ENCODE measurements around the gene EDIL3. TPM values are rescaled to one million over a fixed set of nuclear protein-coding genes. Genes with fewer than 3 reads are reported as not detected.

Gene EDIL3
- total RNA-seq, 1 experiment from 2014 or later = 0.32 TPM

GRCh38 chr5:83993803-83994202, 390.9 kb downstream of the EDIL3 start:
- ChIA-PET CTCF (no interaction called here), RAD21 (ENCODE audit: low non-redundant PET in 1 of 2, low total read pairs in 2 of 2, uncharacterized antibody in 2 of 2, unreplicated experiment in 2 of 2) (no interaction called here), POLR2A (no interaction called here)
- intact Hi-C loops (cut with micrococcal nuclease) = no loop called here
- no peak overlapping the region for H2AFZ ChIP-seq (ENCODE audit: low read depth, low read length, poor library complexity, severe bottlenecking)
- no peak for DNase-seq (ENCODE audit: low read depth, low spot score)
- H3K9me3 ChIP-seq (ENCODE audit: control insufficient read depth in 1 of 2, insufficient read depth in 1 of 2, low read depth in 1 of 2, low read length in 2 of 2) = no peaks in the 10 kb centered on the region
- no peaks in the 10 kb centered on the region for H4K20me1 ChIP-seq (ENCODE audit: insufficient read depth)
- H3K27me3 ChIP-seq (ENCODE audit: insufficient read depth, low read length) = no peaks in the 10 kb centered on the region
- ATAC-seq = no peak
- no peaks in the 10 kb centered on the region for H3K9me2 ChIP-seq (ENCODE audit: insufficient read depth)
- H3K9ac ChIP-seq (ENCODE audit: low read length) = no peak overlapping the region
- H3K4me1 ChIP-seq (ENCODE audit: control insufficient read depth in 1 of 2, insufficient read depth in 2 of 2, low read length in 2 of 2) = no peaks in the 10 kb centered on the region
- no peak for TF ChIP-seq REST (IDR thresholded peaks at IDR 0.05; ENCODE audit: low read depth)
- no peak for TF ChIP-seq SIN3A (IDR thresholded peaks at IDR 0.05; ENCODE audit: low read depth)
- TF ChIP-seq ZNF274 (IDR thresholded peaks at IDR 0.05; ENCODE audit: low read depth, low read length) = no peak
- TF ChIP-seq EZH2 (IDR thresholded peaks at IDR 0.05) = no peak
- TF ChIP-seq SRF (IDR thresholded peaks at IDR 0.05; ENCODE audit: low read depth) = no peak
- TF ChIP-seq POLR2AphosphoS5 (IDR thresholded peaks at IDR 0.05; ENCODE audit: low read depth, low read length) = no peak
- no peak for TF ChIP-seq SP1 (IDR thresholded peaks at IDR 0.05; ENCODE audit: low read depth)
- TF ChIP-seq ZFX (IDR thresholded peaks at IDR 0.05) = no peak
- TF ChIP-seq JUND (IDR thresholded peaks at IDR 0.05) = no peak
- no peak for TF ChIP-seq ZBTB33 (IDR thresholded peaks at IDR 0.05; ENCODE audit: extremely low read depth, insufficient replicate concordance, low read length)
- TF ChIP-seq EGR1 (IDR thresholded peaks at IDR 0.05; ENCODE audit: low read depth) = no peak
- no peak for TF ChIP-seq FOSL1 (IDR thresholded peaks at IDR 0.05; ENCODE audit: low read depth)
- no peak for TF ChIP-seq RAD21 (IDR thresholded peaks at IDR 0.05; ENCODE audit: low read depth)
- no peak overlapping the region for H3K4me2 ChIP-seq (ENCODE audit: low read length)
- no peaks in the 10 kb centered on the region for H3K36me3 ChIP-seq (ENCODE audit: control insufficient read depth in 1 of 2, insufficient read depth in 2 of 2, low read length in 2 of 2)
- no peak overlapping the region for H3K4me3 ChIP-seq (replicated peaks in 1 of 2; ENCODE audit: low read depth in 1 of 2, low read length in 2 of 2)
- no peaks in the 10 kb centered on the region for H3K79me2 ChIP-seq (ENCODE audit: insufficient read depth, low read length)
- no peak overlapping the region for H3K27ac ChIP-seq (ENCODE audit: low read depth, low read length)
- no TSS peak for BruUV-seq (replicated peaks)

Data from HCT116 (cell line).